ENCODE results near the gene SLC2A10. TPM values are rescaled to one million over a fixed set of nuclear protein-coding genes. Genes with fewer than 3 reads are reported as not detected.

Gene SLC2A10
- total RNA-seq, 1 experiment from 2014 or later: 27.6 TPM

- DNase-seq (ENCODE audit: low read depth): no peak
Measured at GRCh38 chr20:46725186-46726165, 16.0 kb downstream of the SLC2A10 start.

- DNase-seq (ENCODE audit: low read depth): no peak
Measured at GRCh38 chr20:46731770-46732169, 22.3 kb downstream of the SLC2A10 start.

GRCh38 chr20:46735436-46735835 lies 26.0 kb downstream of the SLC2A10 start:
- no peak for DNase-seq (ENCODE audit: low read depth)

- DNase-seq (ENCODE audit: low read depth): peak; percentile 31
Measured at GRCh38 chr20:46739431-46740213, 30.2 kb downstream of the SLC2A10 start.

GRCh38 chr20:46740214-46740609 lies 30.8 kb downstream of the SLC2A10 start:
- DNase-seq (ENCODE audit: low read depth): no peak

GRCh38 chr20:46741924-46742668 lies 32.6 kb downstream of the SLC2A10 start:
- no peak for DNase-seq (ENCODE audit: low read depth)

- no peak for DNase-seq (ENCODE audit: low read depth)
Measured at GRCh38 chr20:46742669-46743045, 33.2 kb downstream of the SLC2A10 start.

- DNase-seq (ENCODE audit: low read depth): no peak
Measured at GRCh38 chr20:46743088-46743487, 33.6 kb downstream of the SLC2A10 start.

- peak; percentile 30 for DNase-seq (ENCODE audit: low read depth)
Measured at GRCh38 chr20:46746956-46747526, 37.6 kb downstream of the SLC2A10 start.

GRCh38 chr20:46749147-46749546 lies 39.7 kb downstream of the SLC2A10 start:
- DNase-seq (ENCODE audit: low read depth): no peak

- peak; percentile 91 for DNase-seq (ENCODE audit: low read depth)
Measured at GRCh38 chr20:46751856-46752255, 42.4 kb downstream of the SLC2A10 start.

GRCh38 chr20:46752728-46753127 lies 43.3 kb downstream of the SLC2A10 start:
- DNase-seq (ENCODE audit: low read depth): peak; percentile 67

GRCh38 chr20:46755483-46756413 lies 46.3 kb downstream of the SLC2A10 start:
- no peak for DNase-seq (ENCODE audit: low read depth)

GRCh38 chr20:46756419-46756818 lies 47.0 kb downstream of the SLC2A10 start:
- DNase-seq (ENCODE audit: low read depth): no peak

GRCh38 chr20:46757135-46757534 lies 47.7 kb downstream of the SLC2A10 start:
- DNase-seq (ENCODE audit: low read depth): no peak

- peak; percentile 62 for DNase-seq (ENCODE audit: low read depth)
Measured at GRCh38 chr20:46757754-46758678, 48.6 kb downstream of the SLC2A10 start.

- no peak for DNase-seq (ENCODE audit: low read depth)
Measured at GRCh38 chr20:46758929-46759669, 49.6 kb downstream of the SLC2A10 start.

- DNase-seq (ENCODE audit: low read depth): no peak
Measured at GRCh38 chr20:46761566-46761965, 52.1 kb downstream of the SLC2A10 start.

GRCh38 chr20:46764068-46764467 lies 54.6 kb downstream of the SLC2A10 start:
- no peak for DNase-seq (ENCODE audit: low read depth)
